ENCODE results near the gene VSTM2B. TPM values are rescaled to one million over a fixed set of nuclear protein-coding genes. Genes with fewer than 3 reads are reported as not detected.

Gene VSTM2B
- total and polyA plus RNA-seq, 2 of the 4 experiments (the other 2 are of a cell fraction): not detected

- no peak for TF ChIP-seq MAFK (IDR thresholded peaks at IDR 0.05; ENCODE audit: low read depth, low read length)
- TF ChIP-seq USF2 (IDR thresholded peaks at IDR 0.05; ENCODE audit: low read depth, low read length): no peak
- intact Hi-C loops (cut with micrococcal nuclease) (no loop called here), in situ Hi-C loops (cut with MboI; ENCODE audit: low sequenced_read_pairs) (no loop called here), dilution Hi-C loops (cut with HindIII; ENCODE audit: low sequenced_read_pairs, unreplicated experiment) (no loop called here)
- no peaks in the 10 kb centered on the region for H3K9me3 ChIP-seq (ENCODE audit: control insufficient read depth, insufficient read depth, low read length)
- H2BK5ac ChIP-seq (ENCODE audit: low read depth, low read length, poor library complexity, severe bottlenecking): no peak overlapping the region
- WGBS, 2 experiments (ENCODE audit: extremely low coverage in 2 of 2, insufficient read length in 1 of 2): 68% methylated on average over 3 of the region's 9 CpGs; no CpG with 5 or more reads in 1 of the 2 experiments
- no peak overlapping the region for H4K8ac ChIP-seq (ENCODE audit: low read depth in 2 of 2, low read length in 2 of 2)
- H3K4me2 ChIP-seq (ENCODE audit: low read depth, low read length): no peak overlapping the region
- H3K23ac ChIP-seq (ENCODE audit: low read depth, low read length): no peak overlapping the region
- no peak for ATAC-seq (ENCODE audit: low read depth)
- BruUV-seq (replicated peaks): no TSS peak
- no peaks in the 10 kb centered on the region for H3K79me1 ChIP-seq (ENCODE audit: low read depth in 1 of 2, low read length in 2 of 2)
- H3K9ac ChIP-seq (ENCODE audit: low read depth, low read length): no peak overlapping the region
- no peak overlapping the region for H2BK120ac ChIP-seq (ENCODE audit: low read depth, low read length)
- H3K14ac ChIP-seq (replicated peaks; ENCODE audit: low read depth, low read length): no peak overlapping the region
- no peak overlapping the region for H3K18ac ChIP-seq (ENCODE audit: low read depth, low read length)
- DNase-seq: no peak
- H4K20me1 ChIP-seq (ENCODE audit: insufficient read depth, low read length): no peaks in the 10 kb centered on the region
- H3K4me1 ChIP-seq (ENCODE audit: control insufficient read depth, insufficient read depth, low read length): no peaks in the 10 kb centered on the region
- no peak overlapping the region for H2BK20ac ChIP-seq (ENCODE audit: low read depth, low read length)
- no peaks in the 10 kb centered on the region for H3K36me3 ChIP-seq (ENCODE audit: control insufficient read depth, insufficient read depth, low read length)
- no peaks in the 10 kb centered on the region for H3K27me3 ChIP-seq (ENCODE audit: control insufficient read depth, insufficient read depth, low read length)
- no peak overlapping the region for H3K4me3 ChIP-seq (ENCODE audit: insufficient read depth, low read depth, low read length)
- H3K4ac ChIP-seq (ENCODE audit: low read depth, low read length): no peak overlapping the region
- no peak overlapping the region for H2AK9ac ChIP-seq (replicated peaks; ENCODE audit: low read depth, low read length, poor library complexity)
- H4K91ac ChIP-seq (ENCODE audit: insufficient read depth, low read depth, low read length): no peak overlapping the region
- no peaks in the 10 kb centered on the region for H3K9me1 ChIP-seq (ENCODE audit: insufficient read depth, low read length)
- H2AK5ac ChIP-seq (ENCODE audit: low read depth, low read length): no peak overlapping the region
- H2AFZ ChIP-seq (replicated peaks; ENCODE audit: low read length, poor library complexity): no peak overlapping the region
- ChIA-PET POLR2A (ENCODE audit: unreplicated experiment) (no interaction called here), CTCF (no interaction called here)
- no peak overlapping the region for H3K56ac ChIP-seq (ENCODE audit: extremely low read depth, insufficient read depth, low read length)
- H2BK15ac ChIP-seq (ENCODE audit: low read depth, low read length): no peak overlapping the region
- H4K5ac ChIP-seq (ENCODE audit: low read depth, low read length): no peak overlapping the region
- H3K27ac ChIP-seq (ENCODE audit: insufficient read depth, low read length): no peak overlapping the region
Observed at GRCh38 chr19:29539131-29539530, 13.3 kb downstream of the VSTM2B start.

Measured in IMR-90 (cell line).